Transverse colon (tissue), 3 donors: ENCODE results near the gene AKT3.

ENCODE experiments used
- POLR2A ChIP-seq: fragments of 450-650 bp; IDR thresholded peaks from one replicate; pipeline ENCODE4 v1.6.1; 2016; ENCODE audit warnings: antibody characterized with exemption, mild to moderate bottlenecking, moderate library complexity
- TF ChIP-seq, protein P1 (sequence below), 5 experiments: fragments of 200-600 bp in 3 of 5; fragments of 450-650 bp in 2 of 5; sonication (generic) in 3 of 5; IDR thresholded peaks; 1 replicate in 2 of 5; 2 replicates in 3 of 5; pipeline ENCODE4 v1.5.1; 2016 to 2017; ENCODE audit warnings: antibody characterized with exemption in 5 of 5, inconsistent platforms in 3 of 5, mild to moderate bottlenecking in 2 of 5, moderate library complexity in 1 of 5

DNA sequence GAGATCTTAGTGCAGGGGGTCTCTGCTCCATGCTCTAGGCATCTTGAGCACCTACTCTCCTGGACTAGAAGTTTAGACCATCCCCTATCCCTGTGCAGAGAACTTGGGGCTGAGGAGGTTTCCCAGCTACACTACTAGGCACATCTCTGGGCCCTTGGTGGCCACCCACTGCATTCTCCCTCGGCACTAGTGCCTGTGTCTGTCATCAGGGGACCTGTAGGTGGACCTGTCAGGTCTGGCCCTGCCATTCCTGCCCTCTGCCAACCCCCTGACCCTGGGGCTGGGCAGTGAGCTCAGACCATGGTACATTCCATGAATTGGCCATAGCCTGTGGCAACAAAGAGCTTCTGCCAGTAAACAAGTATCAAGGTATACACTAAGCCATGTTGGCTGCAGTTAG, 269.1 kb downstream of the AKT3 start:
- TF ChIP-seq, protein P1, sequence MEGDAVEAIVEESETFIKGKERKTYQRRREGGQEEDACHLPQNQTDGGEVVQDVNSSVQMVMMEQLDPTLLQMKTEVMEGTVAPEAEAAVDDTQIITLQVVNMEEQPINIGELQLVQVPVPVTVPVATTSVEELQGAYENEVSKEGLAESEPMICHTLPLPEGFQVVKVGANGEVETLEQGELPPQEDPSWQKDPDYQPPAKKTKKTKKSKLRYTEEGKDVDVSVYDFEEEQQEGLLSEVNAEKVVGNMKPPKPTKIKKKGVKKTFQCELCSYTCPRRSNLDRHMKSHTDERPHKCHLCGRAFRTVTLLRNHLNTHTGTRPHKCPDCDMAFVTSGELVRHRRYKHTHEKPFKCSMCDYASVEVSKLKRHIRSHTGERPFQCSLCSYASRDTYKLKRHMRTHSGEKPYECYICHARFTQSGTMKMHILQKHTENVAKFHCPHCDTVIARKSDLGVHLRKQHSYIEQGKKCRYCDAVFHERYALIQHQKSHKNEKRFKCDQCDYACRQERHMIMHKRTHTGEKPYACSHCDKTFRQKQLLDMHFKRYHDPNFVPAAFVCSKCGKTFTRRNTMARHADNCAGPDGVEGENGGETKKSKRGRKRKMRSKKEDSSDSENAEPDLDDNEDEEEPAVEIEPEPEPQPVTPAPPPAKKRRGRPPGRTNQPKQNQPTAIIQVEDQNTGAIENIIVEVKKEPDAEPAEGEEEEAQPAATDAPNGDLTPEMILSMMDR (IDR thresholded peaks at IDR 0.05), result no peak
- no peak for TF ChIP-seq POLR2A
